H1 (cell line): Measurements from ENCODE around the gene SORBS1. TPM values are rescaled to one million over a fixed set of nuclear protein-coding genes. Genes with fewer than 3 reads are reported as not detected.

Source experiments
- CTCF ChIA-PET: fragments of 300-600 bp; sonication (Branson Sonifier 250); formaldehyde crosslinking; loops from one replicate; lab custom pipeline; 2021; ENCODE audit not compliant: partially characterized antibody; lab: Charles Lee
- POLR2A ChIA-PET: fragments of 300-600 bp; sonication (Branson Sonifier 250); formaldehyde crosslinking; loops from one replicate; lab custom pipeline; 2021; ENCODE audit warnings: inconsistent platforms; ENCODE audit not compliant: partially characterized antibody; lab: Charles Lee
- DNase-seq, 2 experiments: peaks; one replicate each; pipeline versions ENCODE4 v3.0.0 to v3.0.0-alpha.2; 2010 to 2022; ENCODE audit warnings: low spot score in 2 of 2, low read depth in 1 of 2, mixed read lengths in 1 of 2
- FAIRE-seq: peaks from 2 replicates; lab custom pipeline; 2011; peaks lifted over from hg19 to GRCh38; lab: Jason Lieb, UNC
- H2AFZ ChIP-seq: 2 replicates; pipeline ENCODE4 v1.8.1; 2012; ENCODE audit warnings: low read length, inconsistent platforms
- H2AK5ac ChIP-seq: 2 replicates; pipeline ENCODE4 v1.6.1; 2013; ENCODE audit warnings: low read depth, low read length
- H2BK120ac ChIP-seq: replicated peaks from 2 replicates; pipeline ENCODE3; 2013; ENCODE audit warnings: low read depth, low read length, inconsistent platforms
- H2BK12ac ChIP-seq: 2 replicates; pipeline ENCODE4 v1.6.1; 2013; ENCODE audit warnings: low read depth, low read length
- H2BK15ac ChIP-seq: 2 replicates; pipeline ENCODE4 v1.6.1; 2013; ENCODE audit warnings: low read length
- H2BK20ac ChIP-seq: 2 replicates; pipeline ENCODE4 v1.6.1; 2013; ENCODE audit warnings: low read length
- H2BK5ac ChIP-seq: 2 replicates; pipeline ENCODE4 v1.6.1; 2013; ENCODE audit warnings: low read depth, low read length
- H3K14ac ChIP-seq: 2 replicates; pipeline ENCODE4 v1.6.1; 2013; ENCODE audit warnings: inconsistent platforms; ENCODE audit not compliant: insufficient read length
- H3K18ac ChIP-seq: 2 replicates; pipeline ENCODE4 v1.6.1; 2013; ENCODE audit warnings: low read length; ENCODE audit errors: extremely low read depth
- H3K23ac ChIP-seq: 2 replicates; pipeline ENCODE4 v1.6.1; 2013; ENCODE audit warnings: inconsistent platforms; ENCODE audit not compliant: insufficient read length
- H3K23me2 ChIP-seq: 2 replicates; pipeline ENCODE4 v1.6.1; 2013; ENCODE audit warnings: low read depth, low read length
- H3K27ac ChIP-seq: 2 replicates; pipeline ENCODE4 v1.6.1; 2011; ENCODE audit warnings: low read depth, low read length, inconsistent platforms
- H3K27me3 ChIP-seq, 4 experiments: replicated peaks in 1 of 4; 1 replicate in 1 of 4; 2 replicates in 3 of 4; pipeline versions ENCODE4 v1.6.1 to v1.8.1; 2011 to 2013; ENCODE audit warnings: low read length in 3 of 4, mild to moderate bottlenecking in 3 of 4, inconsistent platforms in 2 of 4, mixed read lengths in 2 of 4, moderate library complexity in 1 of 4; ENCODE audit not compliant: control insufficient read depth in 3 of 4, insufficient read depth in 3 of 4; ENCODE audit errors: extremely low read depth in 1 of 4
- H3K36me3 ChIP-seq, 4 experiments: 2 replicates each; pipeline versions ENCODE4 v1.6.1 to v1.8.1; 2011 to 2013; ENCODE audit warnings: mild to moderate bottlenecking in 4 of 4, low read length in 3 of 4, moderate library complexity in 2 of 4, control low read depth in 1 of 4, inconsistent platforms in 1 of 4; ENCODE audit not compliant: insufficient read depth in 4 of 4, control insufficient read depth in 2 of 4
- H3K4ac ChIP-seq: replicated peaks from 2 replicates; pipeline ENCODE3; 2013; ENCODE audit warnings: low read length, low read depth, mixed read lengths, inconsistent platforms; ENCODE audit not compliant: insufficient read length
- H3K4me1 ChIP-seq, 4 experiments: replicated peaks in 1 of 4; 1 replicate in 1 of 4; 2 replicates in 3 of 4; pipeline versions ENCODE4 v1.6.1 to v1.8.1; 2011 to 2013; ENCODE audit warnings: low read length in 3 of 4, inconsistent platforms in 2 of 4, mixed read lengths in 1 of 4; ENCODE audit not compliant: insufficient read depth in 4 of 4, control insufficient read depth in 3 of 4
- H3K4me2 ChIP-seq, 2 experiments: 2 replicates each; pipeline versions ENCODE4 v1.6.1 to v1.8.1; 2011 to 2013; ENCODE audit warnings: low read depth in 2 of 2, low read length in 2 of 2, control low read depth in 1 of 2, inconsistent platforms in 1 of 2, mild to moderate bottlenecking in 1 of 2; ENCODE audit not compliant: insufficient read depth in 1 of 2
- H3K4me3 ChIP-seq, 4 experiments: fragments of 200-600, 300-600 bp in 1 of 4; sonication (generic), shearing (Covaris generic), sonication (Bioruptor Twin) in 1 of 4; 2 replicates each; pipeline versions ENCODE4 v1.5.1 to v1.8.1; 2011 to 2016; ENCODE audit warnings: low read length in 4 of 4, low read depth in 3 of 4, control low read depth in 2 of 4, inconsistent platforms in 2 of 4, mild to moderate bottlenecking in 2 of 4, mixed read lengths in 1 of 4, moderate library complexity in 1 of 4; ENCODE audit not compliant: insufficient read depth in 2 of 4; ENCODE audit errors: extremely low read depth in 1 of 4
- H3K56ac ChIP-seq: replicated peaks from 2 replicates; pipeline ENCODE3; 2013; ENCODE audit warnings: low read depth, mild to moderate bottlenecking, mixed read lengths, low read length, inconsistent platforms; ENCODE audit not compliant: insufficient read length
- H3K79me1 ChIP-seq: 2 replicates; pipeline ENCODE4 v1.6.1; 2013; ENCODE audit warnings: low read depth, low read length, control low read depth
- H3K79me2 ChIP-seq, 2 experiments: 2 replicates each; pipeline versions ENCODE4 v1.6.1 to v1.8.1; 2012 to 2013; ENCODE audit warnings: low read length in 2 of 2, mild to moderate bottlenecking in 2 of 2, inconsistent platforms in 1 of 2; ENCODE audit not compliant: insufficient read depth in 2 of 2, control insufficient read depth in 1 of 2
- H3K9ac ChIP-seq, 4 experiments: replicated peaks in 1 of 4; 1 replicate in 1 of 4; 2 replicates in 3 of 4; pipeline versions ENCODE4 v1.6.1 to v1.8.1; 2011 to 2013; ENCODE audit warnings: low read depth in 3 of 4, low read length in 3 of 4, control low read depth in 2 of 4, mild to moderate bottlenecking in 2 of 4, moderate library complexity in 2 of 4, inconsistent platforms in 1 of 4; ENCODE audit errors: extremely low read depth in 1 of 4
- H3K9me3 ChIP-seq, 2 experiments: 2 replicates each; pipeline versions ENCODE4 v1.6.1 to v1.8.1; 2012 to 2013; ENCODE audit warnings: mild to moderate bottlenecking in 2 of 2, moderate library complexity in 2 of 2, control low read depth in 1 of 2, inconsistent platforms in 1 of 2, low read depth in 1 of 2, low read length in 1 of 2, mixed read lengths in 1 of 2; ENCODE audit not compliant: insufficient read depth in 2 of 2
- H4K20me1 ChIP-seq, 2 experiments: replicated peaks in 1 of 2; 2 replicates each; pipeline versions ENCODE3 to v1.8.1; 2011 to 2013; ENCODE audit warnings: inconsistent platforms in 2 of 2, low read length in 2 of 2, mild to moderate bottlenecking in 1 of 2; ENCODE audit not compliant: insufficient read depth in 2 of 2, control insufficient read depth in 1 of 2
- H4K5ac ChIP-seq: 2 replicates; pipeline ENCODE4 v1.6.1; 2013; ENCODE audit warnings: low read length, low read depth, mixed read lengths, inconsistent platforms; ENCODE audit not compliant: insufficient read length
- H4K8ac ChIP-seq: 2 replicates; pipeline ENCODE4 v1.8.0; 2013; ENCODE audit warnings: mild to moderate bottlenecking, moderate library complexity, low read length, inconsistent platforms; ENCODE audit not compliant: insufficient read depth; ENCODE audit errors: extremely low read depth
- H4K91ac ChIP-seq: replicated peaks from 2 replicates; pipeline ENCODE3; 2013; ENCODE audit warnings: low read length, mixed read lengths, inconsistent platforms; ENCODE audit not compliant: insufficient read length
- ASH2L ChIP-seq: fragments of 200-600, 300-600 bp; sonication (generic); IDR thresholded peaks from one replicate; pipeline ENCODE4 v1.7.1; 2017; ENCODE audit warnings: low read length
- ATF3 ChIP-seq: IDR thresholded peaks from 2 replicates; pipeline ENCODE4 v1.6.1; 2011; ENCODE audit warnings: low read depth, mild to moderate bottlenecking, low read length; ENCODE audit not compliant: insufficient read depth
- BACH1 ChIP-seq: IDR thresholded peaks from 2 replicates; pipeline ENCODE4 v1.6.1; 2012; ENCODE audit warnings: low read length, improper control_type of control experiment
- CBX8 ChIP-seq: fragments of 300-800, 300-1000 bp; sonication (generic); IDR thresholded peaks from 2 replicates; pipeline ENCODE4 v1.7.1; 2016; ENCODE audit warnings: low read depth, low read length, borderline replicate concordance
- KDM5A ChIP-seq: fragments of 200-600 bp; IDR thresholded peaks from 2 replicates; pipeline ENCODE4 v1.7.1; 2012; ENCODE audit warnings: mild to moderate bottlenecking, low read length, inconsistent platforms, mixed read lengths
- PHF8 ChIP-seq: fragments of 200-600 bp; sonication (generic); conservative IDR thresholded peaks from 2 replicates; pipeline ENCODE4 v1.7.1; 2012; ENCODE audit warnings: low read depth, mild to moderate bottlenecking, inconsistent platforms, low read length, moderate library complexity
- POLR2AphosphoS5 ChIP-seq: IDR thresholded peaks from 2 replicates; pipeline ENCODE4 v1.6.1; 2011; ENCODE audit warnings: low read depth, low read length
- POU5F1 ChIP-seq: IDR thresholded peaks from 2 replicates; pipeline ENCODE4 v1.6.1; 2011; ENCODE audit warnings: low read depth, mild to moderate bottlenecking, low read length, moderate library complexity
- RAD21 ChIP-seq, 2 experiments: IDR thresholded peaks in 1 of 2; conservative IDR thresholded peaks in 1 of 2; 2 replicates each; pipeline ENCODE4 v1.6.1; 2011; ENCODE audit warnings: low read depth in 2 of 2, low read length in 2 of 2, improper control_type of control experiment in 1 of 2, inconsistent platforms in 1 of 2, mild to moderate bottlenecking in 1 of 2, moderate library complexity in 1 of 2
- SIRT6 ChIP-seq: IDR thresholded peaks from one replicate; pipeline ENCODE4 v1.7.1; 2012; ENCODE audit warnings: low read length, inconsistent platforms
- TBP ChIP-seq: IDR thresholded peaks from 2 replicates; pipeline ENCODE4 v1.6.1; 2011; ENCODE audit warnings: low read depth, low read length, improper control_type of control experiment
- WGBS, 2 experiments: shearing (Covaris generic) in 1 of 2; methylation state at CpG; one replicate each; pipeline versions ENCODE4 v1.1.6 to v1.1.7; 2013 to 2015; ENCODE audit warnings: low lambda C conversion rate in 2 of 2, mixed read lengths in 2 of 2, inconsistent platforms in 1 of 2, low coverage in 1 of 2, missing lambda C conversion rate in 1 of 2; ENCODE audit not compliant: insufficient replicate concordance in 2 of 2, insufficient coverage in 1 of 2, insufficient read length in 1 of 2; ENCODE audit errors: extremely low coverage in 1 of 2, missing lambda C conversion rate in 1 of 2; 5-methylcytosine and 5-hydroxymethylcytosine counted together
- polyA plus RNA-seq, 7 experiments: library from polyadenylated mRNA; depleted of rRNA in 3 of 7; stranded (reverse) in 5 of 7; unstranded in 2 of 7; fragments of >200 nt in 5 of 7; fragments of 200-250 nt in 2 of 7; gene quantifications; 1 replicate in 5 of 7; 2 replicates in 1 of 7; 4 replicates in 1 of 7; pipeline versions ENCODE4 v1.2.1 to v1.2.3, GENCODE V29; 2011 to 2013; ENCODE audit warnings: missing spikeins in 2 of 7, mixed read lengths in 2 of 7
- total RNA-seq: library from RNA; stranded (reverse); fragmentation: NEBNext Ultra II Directional; extraction: Animal tissue kit (Norgen Biotek cat#: 25700); gene quantifications from 2 replicates; pipeline ENCODE4 v1.2.1, GENCODE V29; 2021

Gene SORBS1
- total and polyA plus RNA-seq, 2 of the 8 experiments (the other 6 are each of a cell fraction or from before 2014, with no cell fraction given), result 16.0 to 35.0 TPM

GRCh38 chr10:95447685-95448084 lies 113.5 kb downstream of the SORBS1 start:
- H4K91ac ChIP-seq, result no peak overlapping the region
- H3K79me2 ChIP-seq, result peaks cover 0 to 12% of the 10 kb centered on the region in 2 experiments; a peak in 2 of 4 replicates
- no peak overlapping the region for H3K18ac ChIP-seq
- no peaks in the 10 kb centered on the region for H3K23me2 ChIP-seq
- H3K23ac ChIP-seq, result no peak overlapping the region
- TF ChIP-seq ASH2L (no peak), RAD21 (IDR thresholded peaks at IDR 0.05 in 1 of 2, conservative IDR thresholded peaks at IDR 0.05 in 1 of 2; ENCODE audit: low read depth in 2 of 2, low read length in 2 of 2) (no peak), BACH1 (no peak), POU5F1 (no peak), SIRT6 (no peak), CBX8 (no peak), ATF3 (no peak), TBP (no peak), POLR2AphosphoS5 (no peak), KDM5A (no peak), PHF8 (no peak)
- H2BK120ac ChIP-seq, result no peak overlapping the region
- no peaks in the 10 kb centered on the region for H3K36me3 ChIP-seq
- DNase-seq, result no peak
- FAIRE-seq, result no peak
- POLR2A ChIA-PET, result interaction anchor here (0.6 kb wide), 1 partner anchor 123 kb away, joined by 4 read pairs; no protein-coding TSS in a partner anchor
- H4K20me1 ChIP-seq, result peaks cover 0 to 2% of the 10 kb centered on the region in 2 experiments
- peaks cover 0 to 15% (median 1%) of the 10 kb centered on the region in 4 experiments; a peak in 4 of 7 replicates for H3K4me1 ChIP-seq
- CTCF ChIA-PET, result interaction anchor here (0.6 to 20.8 kb wide), 23 partner anchors 10 to 1240 kb away, joined by 3 to 284 read pairs (median 4); no protein-coding TSS in a partner anchor
- no peak overlapping the region for H4K5ac ChIP-seq
- no peak overlapping the region for H3K4me2 ChIP-seq
- H3K14ac ChIP-seq, result no peak overlapping the region
- H3K9me3 ChIP-seq, result no peaks in the 10 kb centered on the region
- no peak overlapping the region for H2BK12ac ChIP-seq
- no peak overlapping the region for H2BK5ac ChIP-seq
- H4K8ac ChIP-seq, result no peak overlapping the region
- no peak overlapping the region for H3K4ac ChIP-seq
- H3K9ac ChIP-seq, result no peak overlapping the region
- no peak overlapping the region for H3K56ac ChIP-seq
- WGBS, 2 experiments, result 89% methylated on average over 6 of the region's 6 CpGs; no CpG with 5 or more reads in 1 of the 2 experiments
- H2AFZ ChIP-seq, result no peak overlapping the region
- H3K27me3 ChIP-seq, result no peaks in the 10 kb centered on the region
- no peak overlapping the region for H2BK20ac ChIP-seq
- no peak overlapping the region for H2BK15ac ChIP-seq
- no peak overlapping the region for H3K4me3 ChIP-seq
- no peak overlapping the region for H3K27ac ChIP-seq
- H2AK5ac ChIP-seq, result no peak overlapping the region
- no peaks in the 10 kb centered on the region for H3K79me1 ChIP-seq
